ENCODE data around the gene PPP1R13B.
"Not testable (repeated sequence)": the region's sequence is repeated elsewhere in the genome, so short reads cannot be mapped to it uniquely, and the experiment has no call there.

PPP1R13B gene

DNA sequence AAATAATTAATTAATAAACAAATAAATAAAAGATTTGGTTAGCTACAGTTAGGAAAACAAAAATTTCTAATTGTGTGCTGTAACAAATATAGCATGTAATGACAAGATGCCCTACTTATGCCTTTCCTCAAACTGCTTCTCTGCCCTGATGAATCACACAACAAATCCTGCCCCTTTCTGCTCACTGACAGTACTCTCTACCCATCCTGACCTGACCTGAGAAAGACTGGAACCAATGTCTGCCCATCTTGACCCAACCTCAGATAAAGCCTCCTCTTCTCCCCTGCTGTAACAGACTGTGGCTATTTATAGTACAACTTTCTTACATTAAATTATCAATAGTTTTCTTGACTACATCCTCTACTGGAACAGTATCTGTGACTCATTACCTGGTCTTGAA, 43.7 kb downstream of the PPP1R13B start:
- no peak overlapping the region for H3K4me3 ChIP-seq (ENCODE audit: low read depth in 1 of 2, low read length in 2 of 2)
- no peaks in the 10 kb centered on the region for H3K9me3 ChIP-seq (ENCODE audit: control insufficient read depth in 1 of 2, low read length in 2 of 2)
- no peaks in the 10 kb centered on the region for H3K36me3 ChIP-seq (ENCODE audit: control insufficient read depth in 1 of 2, insufficient read depth in 2 of 2, low read length in 2 of 2)
- no peaks in the 10 kb centered on the region for H3K4me1 ChIP-seq (ENCODE audit: control insufficient read depth in 1 of 2, insufficient read depth in 2 of 2, low read length in 2 of 2)
- no peaks in the 10 kb centered on the region for H3K27me3 ChIP-seq (ENCODE audit: low read depth, low read length)
- no peak overlapping the region for H3K27ac ChIP-seq (ENCODE audit: low read length)

DNA sequence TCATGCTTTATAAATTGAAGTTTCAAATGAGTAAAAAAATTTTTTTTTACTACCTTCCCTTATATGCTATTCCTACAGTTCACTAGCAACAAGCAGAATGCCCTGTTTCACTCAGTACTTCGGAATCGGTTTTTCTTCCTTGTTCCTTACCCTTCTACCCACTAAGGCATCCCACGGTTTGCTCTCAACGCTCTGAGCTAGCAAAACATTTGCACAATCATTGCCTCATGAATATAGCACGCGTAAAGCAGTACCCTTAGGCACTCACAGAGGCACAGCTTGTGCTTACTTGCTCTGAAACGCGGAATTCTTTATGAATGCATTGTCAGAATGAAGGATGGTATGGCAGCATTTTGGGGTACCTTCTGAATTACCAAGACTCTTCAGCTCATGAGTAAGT, 45.0 kb downstream of the PPP1R13B start:
- Histone ChIP-seq H3K36me3 (ENCODE audit: control insufficient read depth in 1 of 2, insufficient read depth in 2 of 2, low read length in 2 of 2) (no peaks in the 10 kb centered on the region), H3K4me1 (ENCODE audit: control insufficient read depth in 1 of 2, insufficient read depth in 2 of 2, low read length in 2 of 2) (no peaks in the 10 kb centered on the region), H3K4me3 (ENCODE audit: low read depth in 1 of 2, low read length in 2 of 2) (no peak overlapping the region), H3K9me3 (ENCODE audit: control insufficient read depth in 1 of 2, low read length in 2 of 2) (no peaks in the 10 kb centered on the region), H3K27ac (ENCODE audit: low read length) (no peak overlapping the region), H3K27me3 (ENCODE audit: low read depth, low read length) (no peaks in the 10 kb centered on the region)

DNA sequence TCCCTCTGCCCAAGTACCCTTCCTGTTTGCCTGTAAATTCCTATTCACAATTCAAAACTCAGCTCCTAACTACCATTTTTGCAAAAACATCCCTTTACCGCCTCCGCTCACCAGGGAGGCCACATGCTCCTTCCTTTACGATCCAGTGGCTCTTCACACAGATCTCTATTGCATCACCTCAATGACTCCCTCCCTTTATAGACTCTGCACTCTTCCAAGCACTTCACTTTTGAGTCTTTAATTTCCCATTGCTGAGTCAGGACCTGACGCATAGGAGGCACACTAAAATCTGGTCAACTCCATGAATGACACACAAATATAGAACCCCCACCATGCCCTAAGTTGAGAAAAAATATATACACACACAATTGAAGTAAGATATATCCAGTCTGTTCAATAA, 45.9 kb downstream of the PPP1R13B start:
- H3K4me1 ChIP-seq (ENCODE audit: control insufficient read depth in 1 of 2, insufficient read depth in 2 of 2, low read length in 2 of 2), result no peaks in the 10 kb centered on the region
- H3K27ac ChIP-seq (ENCODE audit: low read length), result no peak overlapping the region

GRCh38 chr14:103793192-103793591, 54.2 kb downstream of the PPP1R13B start:
- not testable (repeated sequence) for H3K9me3 ChIP-seq (ENCODE audit: control insufficient read depth in 1 of 2, low read length in 2 of 2); H3K4me3 ChIP-seq (ENCODE audit: low read depth in 1 of 2, low read length in 2 of 2); H3K4me1 ChIP-seq (ENCODE audit: control insufficient read depth in 1 of 2, insufficient read depth in 2 of 2, low read length in 2 of 2); H3K36me3 ChIP-seq (ENCODE audit: control insufficient read depth in 1 of 2, insufficient read depth in 2 of 2, low read length in 2 of 2); H3K27me3 ChIP-seq (ENCODE audit: low read depth, low read length); H3K27ac ChIP-seq (ENCODE audit: low read length)

More for the DNA sequence above, 45.9 kb downstream of the PPP1R13B start:
- Histone ChIP-seq H3K4me3 (ENCODE audit: low read depth in 1 of 2, low read length in 2 of 2) (no peak overlapping the region), H3K9me3 (ENCODE audit: control insufficient read depth in 1 of 2, low read length in 2 of 2) (no peaks in the 10 kb centered on the region), H3K27me3 (ENCODE audit: low read depth, low read length) (no peaks in the 10 kb centered on the region), H3K36me3 (ENCODE audit: control insufficient read depth in 1 of 2, insufficient read depth in 2 of 2, low read length in 2 of 2) (no peaks in the 10 kb centered on the region)

DNA sequence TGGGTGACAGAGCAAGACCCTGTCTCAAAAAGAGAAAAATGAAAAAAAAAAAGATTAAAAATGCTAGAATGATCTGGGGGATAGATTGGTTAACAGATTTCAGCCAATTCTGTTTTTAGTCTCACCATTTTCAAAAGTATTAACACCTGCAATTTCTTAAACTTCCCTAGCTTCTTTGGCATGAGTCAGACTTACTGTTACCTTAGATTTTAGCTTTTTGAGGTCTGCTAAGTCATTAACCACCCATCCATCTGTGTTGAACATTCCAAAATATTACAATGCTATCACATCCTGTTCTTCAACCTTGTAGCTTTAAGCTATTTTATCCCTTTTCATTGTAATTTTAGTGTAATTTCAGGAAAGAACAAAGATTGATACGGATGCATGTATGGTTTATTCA, 59.3 kb downstream of the PPP1R13B start:
- Histone ChIP-seq H3K27ac (ENCODE audit: low read length) (no peak overlapping the region), H3K9me3 (ENCODE audit: control insufficient read depth in 1 of 2, low read length in 2 of 2) (no peaks in the 10 kb centered on the region), H3K27me3 (ENCODE audit: low read depth, low read length) (no peaks in the 10 kb centered on the region), H3K4me3 (ENCODE audit: low read depth in 1 of 2, low read length in 2 of 2) (no peak overlapping the region), H3K4me1 (ENCODE audit: control insufficient read depth in 1 of 2, insufficient read depth in 2 of 2, low read length in 2 of 2) (no peaks in the 10 kb centered on the region), H3K36me3 (ENCODE audit: control insufficient read depth in 1 of 2, insufficient read depth in 2 of 2, low read length in 2 of 2) (peaks cover 3 to 4% of the 10 kb centered on the region in 2 donors)

DNA sequence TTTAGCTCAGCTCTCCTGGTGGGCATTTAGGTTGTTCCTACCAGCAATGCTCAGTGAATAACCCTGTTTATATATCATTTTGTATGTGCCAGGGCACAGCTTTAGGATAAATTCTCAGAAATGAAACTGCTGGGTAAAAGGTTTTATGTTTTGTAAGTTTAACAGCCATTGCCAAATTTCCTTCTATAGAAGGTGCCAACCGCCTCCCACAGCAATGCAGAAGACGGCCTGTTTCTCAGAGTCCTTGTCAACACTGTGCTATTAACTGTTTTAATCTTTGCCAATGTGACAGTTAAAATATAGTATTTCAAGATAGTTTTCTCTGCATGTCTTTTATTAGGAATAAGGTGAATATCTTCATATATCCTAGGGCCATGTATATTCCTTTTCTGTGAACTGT, 65.0 kb downstream of the PPP1R13B start:
- Histone ChIP-seq H3K27ac (ENCODE audit: low read length) (no peak overlapping the region), H3K4me1 (ENCODE audit: control insufficient read depth in 1 of 2, insufficient read depth in 2 of 2, low read length in 2 of 2) (no peaks in the 10 kb centered on the region), H3K27me3 (ENCODE audit: low read depth, low read length) (no peaks in the 10 kb centered on the region), H3K9me3 (ENCODE audit: control insufficient read depth in 1 of 2, low read length in 2 of 2) (no peaks in the 10 kb centered on the region), H3K36me3 (ENCODE audit: control insufficient read depth in 1 of 2, insufficient read depth in 2 of 2, low read length in 2 of 2) (peaks cover 3 to 5% of the 10 kb centered on the region in 2 donors), H3K4me3 (ENCODE audit: low read depth in 1 of 2, low read length in 2 of 2) (no peak overlapping the region)

GRCh38 chr14:103776319-103776718, 71.1 kb downstream of the PPP1R13B start:
- H3K4me1 ChIP-seq (ENCODE audit: control insufficient read depth in 1 of 2, insufficient read depth in 2 of 2, low read length in 2 of 2); H3K27me3 ChIP-seq (ENCODE audit: low read depth, low read length); H3K27ac ChIP-seq (ENCODE audit: low read length); H3K36me3 ChIP-seq (ENCODE audit: control insufficient read depth in 1 of 2, insufficient read depth in 2 of 2, low read length in 2 of 2); H3K9me3 ChIP-seq (ENCODE audit: control insufficient read depth in 1 of 2, low read length in 2 of 2); H3K4me3 ChIP-seq (ENCODE audit: low read depth in 1 of 2, low read length in 2 of 2): not testable (repeated sequence)

- H3K27me3 ChIP-seq (ENCODE audit: low read depth, low read length), result no peaks in the 10 kb centered on the region
- no peak overlapping the region for H3K4me3 ChIP-seq (ENCODE audit: low read depth in 1 of 2, low read length in 2 of 2)
- no peak overlapping the region for H3K27ac ChIP-seq (ENCODE audit: low read length)
- no peaks in the 10 kb centered on the region for H3K36me3 ChIP-seq (ENCODE audit: control insufficient read depth in 1 of 2, insufficient read depth in 2 of 2, low read length in 2 of 2)
- H3K9me3 ChIP-seq (ENCODE audit: control insufficient read depth in 1 of 2, low read length in 2 of 2), result no peaks in the 10 kb centered on the region
- H3K4me1 ChIP-seq (ENCODE audit: control insufficient read depth in 1 of 2, insufficient read depth in 2 of 2, low read length in 2 of 2), result no peaks in the 10 kb centered on the region
These were observed 71.9 kb downstream of the PPP1R13B start for GRCh38 chr14:103775506-103775905.

DNA sequence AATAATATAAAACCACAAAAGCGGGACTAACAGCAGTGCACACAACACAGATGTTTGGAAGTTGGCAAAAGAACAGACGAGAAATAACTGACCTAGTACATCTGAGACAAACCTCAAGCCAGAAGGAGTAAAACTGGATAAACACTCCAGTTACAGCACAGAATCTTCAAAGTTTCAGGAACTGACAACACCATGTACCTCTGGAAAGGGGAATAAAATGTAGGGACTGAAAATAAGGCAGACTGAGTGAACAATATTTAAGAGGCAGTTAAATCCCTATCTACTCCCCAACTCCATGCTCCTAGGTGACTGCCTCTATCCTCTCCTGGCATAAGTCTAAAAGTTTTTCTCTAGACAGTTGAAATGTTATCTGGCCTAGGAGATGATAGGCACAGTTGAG, 73.9 kb downstream of the PPP1R13B start:
- no peaks in the 10 kb centered on the region for H3K27me3 ChIP-seq (ENCODE audit: low read depth, low read length)
- no peak overlapping the region for H3K27ac ChIP-seq (ENCODE audit: low read length)

DNA sequence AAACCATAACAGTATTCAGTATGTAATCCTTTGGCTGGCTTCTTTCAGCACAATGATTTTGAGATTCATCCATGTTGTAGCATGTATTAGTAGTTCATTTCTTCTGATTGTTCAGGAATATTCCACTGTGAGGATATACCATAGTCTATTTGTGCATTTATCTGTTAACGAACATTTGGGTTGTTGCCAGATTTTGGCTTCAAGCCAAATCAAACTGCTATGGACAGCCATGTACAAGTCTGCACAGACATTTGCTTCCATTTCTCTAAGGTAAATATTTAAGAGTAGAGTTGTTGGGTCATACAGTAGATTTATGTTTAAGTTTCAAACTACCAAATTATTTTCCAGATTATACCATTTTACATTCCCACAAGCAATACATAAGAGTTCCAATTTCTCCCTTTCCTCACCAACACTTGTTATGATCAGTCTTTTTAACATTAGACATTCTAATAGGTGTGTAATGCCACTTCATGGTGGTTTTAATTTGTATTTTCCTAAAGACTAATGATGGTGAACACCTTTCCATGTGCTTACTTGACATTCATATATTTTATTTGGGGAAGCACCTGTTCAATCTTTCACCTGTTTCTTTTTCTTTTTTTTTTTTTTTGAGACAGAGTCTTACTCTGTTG, 75.2 kb downstream of the PPP1R13B start:
- H3K36me3 ChIP-seq (ENCODE audit: control insufficient read depth in 1 of 2, insufficient read depth in 2 of 2, low read length in 2 of 2), result no peaks in the 10 kb centered on the region
- H3K9me3 ChIP-seq (ENCODE audit: control insufficient read depth in 1 of 2, low read length in 2 of 2), result no peaks in the 10 kb centered on the region
- H3K4me1 ChIP-seq (ENCODE audit: control insufficient read depth in 1 of 2, insufficient read depth in 2 of 2, low read length in 2 of 2), result no peaks in the 10 kb centered on the region
- H3K27me3 ChIP-seq (ENCODE audit: low read depth, low read length), result no peaks in the 10 kb centered on the region
- no peak overlapping the region for H3K4me3 ChIP-seq (ENCODE audit: low read depth in 1 of 2, low read length in 2 of 2)
- H3K27ac ChIP-seq (ENCODE audit: low read length), result no peak overlapping the region

More for the DNA sequence above, 73.9 kb downstream of the PPP1R13B start:
- Histone ChIP-seq H3K4me3 (ENCODE audit: low read depth in 1 of 2, low read length in 2 of 2) (no peak overlapping the region), H3K4me1 (ENCODE audit: control insufficient read depth in 1 of 2, insufficient read depth in 2 of 2, low read length in 2 of 2) (no peaks in the 10 kb centered on the region), H3K9me3 (ENCODE audit: control insufficient read depth in 1 of 2, low read length in 2 of 2) (no peaks in the 10 kb centered on the region), H3K36me3 (ENCODE audit: control insufficient read depth in 1 of 2, insufficient read depth in 2 of 2, low read length in 2 of 2) (no peaks in the 10 kb centered on the region)

DNA sequence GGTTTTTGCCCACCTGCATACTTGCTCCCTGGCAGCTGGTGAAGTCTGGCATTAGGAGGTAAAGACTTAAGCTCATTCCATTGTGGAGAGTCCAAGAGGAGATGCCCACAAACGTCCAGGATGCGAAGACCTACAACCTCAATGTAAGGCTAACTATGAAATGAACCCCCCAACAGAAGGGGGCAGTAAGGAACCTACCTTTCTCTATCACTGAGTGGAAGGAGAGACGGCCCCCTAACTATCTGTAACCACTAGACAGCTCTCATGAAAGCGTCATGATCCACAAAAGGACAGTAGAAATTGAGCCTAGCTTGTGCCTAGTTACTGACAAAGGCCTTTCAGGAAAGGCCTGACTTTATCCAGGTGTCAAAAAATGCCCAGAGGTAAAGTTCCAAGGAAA, 76.5 kb downstream of the PPP1R13B start:
- no peaks in the 10 kb centered on the region for H3K4me1 ChIP-seq (ENCODE audit: control insufficient read depth in 1 of 2, insufficient read depth in 2 of 2, low read length in 2 of 2)
- no peaks in the 10 kb centered on the region for H3K36me3 ChIP-seq (ENCODE audit: control insufficient read depth in 1 of 2, insufficient read depth in 2 of 2, low read length in 2 of 2)
- no peak overlapping the region for H3K27ac ChIP-seq (ENCODE audit: low read length)
- H3K9me3 ChIP-seq (ENCODE audit: control insufficient read depth in 1 of 2, low read length in 2 of 2), result no peaks in the 10 kb centered on the region
- no peaks in the 10 kb centered on the region for H3K27me3 ChIP-seq (ENCODE audit: low read depth, low read length)
- no peak overlapping the region for H3K4me3 ChIP-seq (ENCODE audit: low read depth in 1 of 2, low read length in 2 of 2)

GRCh38 chr14:103770500-103770899, 76.9 kb downstream of the PPP1R13B start:
- no peak overlapping the region for H3K27ac ChIP-seq (ENCODE audit: low read length)
- H3K4me3 ChIP-seq (ENCODE audit: low read depth in 1 of 2, low read length in 2 of 2), result no peak overlapping the region
- no peaks in the 10 kb centered on the region for H3K4me1 ChIP-seq (ENCODE audit: control insufficient read depth in 1 of 2, insufficient read depth in 2 of 2, low read length in 2 of 2)
- no peaks in the 10 kb centered on the region for H3K27me3 ChIP-seq (ENCODE audit: low read depth, low read length)
- no peaks in the 10 kb centered on the region for H3K9me3 ChIP-seq (ENCODE audit: control insufficient read depth in 1 of 2, low read length in 2 of 2)
- H3K36me3 ChIP-seq (ENCODE audit: control insufficient read depth in 1 of 2, insufficient read depth in 2 of 2, low read length in 2 of 2), result no peaks in the 10 kb centered on the region

All from muscle layer of duodenum (tissue), 2 donors.